MCF 10A (cell line): Measurements from ENCODE around the gene ZNF773. TPM values are rescaled to one million over a fixed set of nuclear protein-coding genes. Genes with fewer than 3 reads are reported as not detected.
"Not testable (repeated sequence)": the region's sequence is repeated elsewhere in the genome, so short reads cannot be mapped to it uniquely, and the experiment has no call there.

Source experiments
- BruUV-seq: library from RNA; stranded (reverse); fragments of 400-500 nt; replicated peaks from 2 replicates; lab custom pipeline; 2021; lab: Mats Ljungman, UMichigan
- CTCF ChIA-PET: fragments of 300-600 bp; sonication (Branson Sonifier 250); formaldehyde crosslinking; extraction: SDS; loops from one replicate; lab custom pipeline; 2021; ENCODE audit warnings: antibody characterized with exemption, inconsistent platforms; lab: Yijun Ruan, JAX
- POLR2A ChIA-PET: fragments of 300-600, 350-650 bp; sonication (Branson Sonifier 250); formaldehyde crosslinking; extraction: SDS; loops from one replicate; lab custom pipeline; 2020; ENCODE audit warnings: antibody characterized with exemption, inconsistent platforms; lab: Yijun Ruan, JAX
- DNase-seq: peaks from one replicate; pipeline ENCODE4 v3.0.0-alpha.2; 2018; ENCODE audit not compliant: unreplicated experiment
- H3K27ac Mint-ChIP-seq: one replicate; pipeline ENCODE4 v1.8.0; 2022; ENCODE audit warnings: mild to moderate bottlenecking, low read depth, mixed read lengths; ENCODE audit not compliant: unreplicated experiment
- H3K27me3 Mint-ChIP-seq: one replicate; pipeline ENCODE4 v1.8.0; 2022; ENCODE audit warnings: mixed read lengths; ENCODE audit not compliant: insufficient read depth, unreplicated experiment
- H3K36me3 Mint-ChIP-seq: one replicate; pipeline ENCODE4 v1.8.0; 2022; ENCODE audit warnings: mild to moderate bottlenecking, moderate library complexity, mixed read lengths; ENCODE audit not compliant: insufficient read depth, unreplicated experiment
- H3K4me1 Mint-ChIP-seq: one replicate; pipeline ENCODE4 v1.8.0; 2022; ENCODE audit warnings: mixed read lengths; ENCODE audit not compliant: insufficient read depth, unreplicated experiment
- H3K4me3 Mint-ChIP-seq: one replicate; pipeline ENCODE4 v1.8.0; 2022; ENCODE audit warnings: mild to moderate bottlenecking, moderate library complexity, mixed read lengths; ENCODE audit not compliant: unreplicated experiment
- H3K9me3 Mint-ChIP-seq: one replicate; pipeline ENCODE4 v1.8.0; 2022; ENCODE audit warnings: mixed read lengths; ENCODE audit not compliant: unreplicated experiment
- CTCF ChIP-seq: fragments of 200-600 bp; IDR thresholded peaks from one replicate; pipeline ENCODE4 v1.8.0; 2022; ENCODE audit warnings: antibody characterized with exemption, mild to moderate bottlenecking; ENCODE audit not compliant: unreplicated experiment
- intact Hi-C: fragments of 100-400 bp; cut with micrococcal nuclease; formaldehyde crosslinking; loops from 2 replicates; pipeline ENCODE4 v1.14.1; 2022
- total RNA-seq: library from RNA; stranded (reverse); gene quantifications from 2 replicates; pipeline ENCODE4 v1.2.3, GENCODE V29; 2022

ZNF773 gene
- total RNA-seq, 1 experiment from 2014 or later, result 12.4 TPM

GRCh38 chr19:57473646-57474045 lies 26.1 kb upstream of the ZNF773 start:
- Mint-ChIP-seq H3K27ac (no peak overlapping the region), H3K9me3 (peaks cover 35% of the 10 kb centered on the region), H3K4me3 (no peak overlapping the region), H3K36me3 (peaks cover 20% of the 10 kb centered on the region), H3K27me3 (no peaks in the 10 kb centered on the region), H3K4me1 (no peaks in the 10 kb centered on the region)
- no peak for TF ChIP-seq CTCF
- ChIA-PET POLR2A (no interaction called here), CTCF (no interaction called here)
- no TSS peak for BruUV-seq
- intact Hi-C loops, result no loop called here
- no peak for DNase-seq

GRCh38 chr19:57477191-57478008 lies 22.3 kb upstream of the ZNF773 start, which contains the start of gene ZNF772:
ZNF772 (minus strand) TSS chr19:57477566; CDS start chr19:57477309, 257 bp downstream.
- BruUV-seq, result no TSS peak
- ChIA-PET CTCF (interaction anchor here (0.5 to 0.8 kb wide), 7 partner anchors 11 to 915 kb away, joined by 3 to 4 read pairs (median 3); partner anchors contain the start of gene ZNF548), POLR2A (interaction anchor here (0.6 to 1.9 kb wide), 9 partner anchors 9 to 885 kb away, joined by 3 to 9 read pairs (median 5); partner anchors contain the start of genes ZNF419, ZNF497, ZNF548 and ZNF749)
- Mint-ChIP-seq H3K9me3 (peaks cover 36% of the 10 kb centered on the region), H3K27me3 (no peaks in the 10 kb centered on the region), H3K36me3 (peaks cover 20% of the 10 kb centered on the region), H3K27ac (peak within 1 kb of the TSS; percentile 89), H3K4me3 (peak within 1 kb of the TSS; percentile 94), H3K4me1 (no peaks in the 10 kb centered on the region)
- intact Hi-C loops, result no loop called here
- TF ChIP-seq CTCF, result peak; percentile 53
- DNase-seq, result peak; percentile 92

GRCh38 chr19:57487477-57488298 lies 12.1 kb upstream of the ZNF773 start, which contains the start of gene ZNF419:
ZNF419 (plus strand) TSS chr19:57487750; CDS start chr19:57487951, 201 bp downstream.
- BruUV-seq, H3K27me3 Mint-ChIP-seq, CTCF ChIA-PET, H3K27ac Mint-ChIP-seq: not testable (repeated sequence)
- intact Hi-C loops, result loop anchor here (1.0 kb wide), 1 partner anchor 40 kb away; the partner anchor contains the start of gene ZNF549
- H3K4me1 Mint-ChIP-seq, result peaks cover 15% of the 10 kb centered on the region
- H3K36me3 Mint-ChIP-seq, result peaks cover 39% of the 10 kb centered on the region
- POLR2A ChIA-PET, result interaction anchor here (0.6 to 1.6 kb wide), 15 partner anchors 10 to 839 kb away, joined by 3 to 9 read pairs (median 3); partner anchors contain the start of genes ZNF749, ZNF772, ZNF773 and ZSCAN22
- peak within 1 kb of the TSS; percentile 70 for H3K4me3 Mint-ChIP-seq
- DNase-seq, result peak; percentile 93
- peaks cover 38% of the 10 kb centered on the region for H3K9me3 Mint-ChIP-seq

- CTCF ChIA-PET, H3K27me3 Mint-ChIP-seq, DNase-seq, BruUV-seq, H3K27ac Mint-ChIP-seq, intact Hi-C loops: not testable (repeated sequence)
- POLR2A ChIA-PET, result interaction anchor here (0.7 to 1.6 kb wide), 5 partner anchors 11 to 838 kb away, joined by 3 to 8 read pairs (median 4); partner anchors contain the start of genes ZNF772, ZNF773 and ZSCAN22
- peaks cover 44% of the 10 kb centered on the region for H3K9me3 Mint-ChIP-seq
- peak overlapping the region; percentile 70 for H3K4me3 Mint-ChIP-seq
- H3K4me1 Mint-ChIP-seq, result peaks cover 15% of the 10 kb centered on the region
- H3K36me3 Mint-ChIP-seq, result peaks cover 43% of the 10 kb centered on the region
These were observed 11.5 kb upstream of the ZNF773 start for GRCh38 chr19:57488299-57488644.

GRCh38 chr19:57499332-57499679 lies 432 bp upstream of the ZNF773 start:
- POLR2A ChIA-PET, result interaction anchor here (0.9 to 1.7 kb wide), 4 partner anchors 12 to 320 kb away, joined by 3 to 7 read pairs (median 4); partner anchors contain the start of genes ZNF419 and ZNF772
- intact Hi-C loops, result loop anchor here (10.0 kb wide), 1 partner anchor 395 kb away; no protein-coding TSS in a partner anchor
- H3K27me3 Mint-ChIP-seq, DNase-seq, BruUV-seq: not testable (repeated sequence)
- Mint-ChIP-seq H3K36me3 (peaks cover 27% of the 10 kb centered on the region), H3K4me1 (peaks cover 12% of the 10 kb centered on the region), H3K9me3 (peaks cover 29% of the 10 kb centered on the region), H3K27ac (peak overlapping the region; percentile 83), H3K4me3 (peak overlapping the region; percentile 79)
- CTCF ChIA-PET, result interaction anchor here (0.6 kb wide), 1 partner anchor 395 kb away, joined by 3 read pairs; no protein-coding TSS in a partner anchor

- Mint-ChIP-seq H3K4me1 (peaks cover 12% of the 10 kb centered on the region), H3K9me3 (peaks cover 30% of the 10 kb centered on the region), H3K27ac (peak overlapping the region; percentile 83), H3K4me3 (peak overlapping the region; percentile 79), H3K36me3 (peaks cover 26% of the 10 kb centered on the region)
- H3K27me3 Mint-ChIP-seq, intact Hi-C loops: not testable (repeated sequence)
- DNase-seq, result peak; percentile 24
- BruUV-seq, result TSS peak; percentile 32
- POLR2A ChIA-PET, result interaction anchor here (0.7 to 1.7 kb wide), 7 partner anchors 9 to 319 kb away, joined by 3 to 7 read pairs (median 3); partner anchors contain the start of genes ZNF419, ZNF549 and ZNF772
- CTCF ChIA-PET, result interaction anchor here (0.6 kb wide), 2 partner anchors 316 to 414 kb away, joined by 3 to 4 read pairs; no protein-coding TSS in a partner anchor
These were observed 662 bp downstream of the ZNF773 start for GRCh38 chr19:57500400-57500799.
